Colonic mucosa (tissue), 4 donors: ENCODE results near the gene BRD2. TPM values are rescaled to one million over a fixed set of nuclear protein-coding genes. Genes with fewer than 3 reads are reported as not detected.

ENCODE experiments used
- DNase-seq: peaks from one replicate; pipeline ENCODE4 v3.0.0-alpha.2; 2020
- H3K27ac ChIP-seq: fragments of 200-600 bp; one replicate; pipeline ENCODE4 v1.8.0; 2021
- H3K27me3 ChIP-seq: fragments of 200-600 bp; one replicate; pipeline ENCODE4 v1.8.0; 2021
- H3K36me3 ChIP-seq: fragments of 200-600 bp; one replicate; pipeline ENCODE4 v1.8.0; 2021
- H3K4me1 ChIP-seq: fragments of 200-600 bp; one replicate; pipeline ENCODE4 v1.8.0; 2021; ENCODE audit warnings: mild to moderate bottlenecking
- H3K4me3 ChIP-seq: fragments of 200-600 bp; one replicate; pipeline ENCODE4 v1.8.0; 2021
- H3K9ac ChIP-seq, 2 donors: one replicate each; pipeline ENCODE4 v1.7.0; 2013; ENCODE audit warnings: control low read depth in 2 of 2, low read depth in 2 of 2, low read length in 2 of 2
- H3K9me3 ChIP-seq: fragments of 200-600 bp; one replicate; pipeline ENCODE4 v1.8.0; 2021
- CTCF ChIP-seq: fragments of 200-600 bp; IDR thresholded peaks from one replicate; pipeline ENCODE4 v1.8.0; 2022; ENCODE audit warnings: antibody characterized with exemption, mild to moderate bottlenecking
- intact Hi-C: fragments of 100-400 bp; cut with DNase I; formaldehyde crosslinking; loops from one replicate; pipeline ENCODE4 v1.14.1; 2022
- total RNA-seq, 2 donors: library from RNA; stranded (reverse); fragmentation: NEBNext Ultra II Directional in 1 of 2; extraction: Animal tissue kit (Norgen Biotek cat#: 25700) in 1 of 2; gene quantifications; one replicate each; pipeline ENCODE4 v1.2.1, GENCODE V29; 2021
- donor health status: healthy.
- donor health status: DM: no; HTN: no; CAD: no.
- donor health status: DM: no; HTN: no; CAD: no.

BRD2 gene
- total RNA-seq, 2 donors from 2014 or later = 149 to 167 TPM

GRCh38 chr6:33007831-33008400 lies 39.5 kb downstream of the BRD2 start:
- no peak overlapping the region for H3K4me3 ChIP-seq
- H3K4me1 ChIP-seq = no peaks in the 10 kb centered on the region
- H3K27ac ChIP-seq = no peak overlapping the region
- TF ChIP-seq CTCF = no peak
- no peaks in the 10 kb centered on the region for H3K9me3 ChIP-seq
- DNase-seq = no peak
- no peaks in the 10 kb centered on the region for H3K36me3 ChIP-seq
- intact Hi-C loops = no loop called here
- no peaks in the 10 kb centered on the region for H3K27me3 ChIP-seq
- no peak overlapping the region for H3K9ac ChIP-seq

GRCh38 chr6:33008944-33009861 lies 40.8 kb downstream of the BRD2 start, which contains the start of gene HLA-DOA:
HLA-DOA (minus strand) TSS chr6:33009591.
- H3K9me3 ChIP-seq = no peaks in the 10 kb centered on the region
- H3K4me3 ChIP-seq = peak within 1 kb of the TSS; percentile 15
- H3K9ac ChIP-seq = peak within 1 kb of the TSS in 1 of 2 donors; percentile 6
- H3K4me1 ChIP-seq = no peaks in the 10 kb centered on the region
- TF ChIP-seq CTCF = no peak
- no peaks in the 10 kb centered on the region for H3K36me3 ChIP-seq
- no peak within 1 kb of the TSS for H3K27ac ChIP-seq
- intact Hi-C loops = no loop called here
- no peaks in the 10 kb centered on the region for H3K27me3 ChIP-seq
- DNase-seq = no peak

GRCh38 chr6:33010356-33010755 lies 42.0 kb downstream of the BRD2 start:
- Histone ChIP-seq H3K4me3 (no peak overlapping the region), H3K9ac (no peak overlapping the region), H3K4me1 (no peaks in the 10 kb centered on the region), H3K27ac (no peak overlapping the region), H3K36me3 (no peaks in the 10 kb centered on the region), H3K9me3 (no peaks in the 10 kb centered on the region), H3K27me3 (no peaks in the 10 kb centered on the region)
- no peak for TF ChIP-seq CTCF
- intact Hi-C loops = loop anchor here (5.0 kb wide), 1 partner anchor 72 kb away; no protein-coding TSS in a partner anchor
- DNase-seq = no peak

- DNase-seq = no peak
- Histone ChIP-seq H3K9me3 (no peaks in the 10 kb centered on the region), H3K4me3 (no peak overlapping the region), H3K27me3 (no peaks in the 10 kb centered on the region), H3K36me3 (no peaks in the 10 kb centered on the region), H3K4me1 (no peaks in the 10 kb centered on the region), H3K9ac (no peak overlapping the region), H3K27ac (no peak overlapping the region)
- intact Hi-C loops = loop anchor here (2.0 to 5.0 kb wide), 2 partner anchors 69 to 235 kb away; no protein-coding TSS in a partner anchor
- no peak for TF ChIP-seq CTCF
Measured at GRCh38 chr6:33013608-33014007, 45.2 kb downstream of the BRD2 start.

- DNase-seq = peak; percentile 68
- Histone ChIP-seq H3K27me3 (no peaks in the 10 kb centered on the region), H3K27ac (no peak overlapping the region), H3K9ac (no peak overlapping the region), H3K4me3 (no peak overlapping the region), H3K36me3 (no peaks in the 10 kb centered on the region), H3K9me3 (no peaks in the 10 kb centered on the region), H3K4me1 (peaks cover 4% of the 10 kb centered on the region)
- intact Hi-C loops = loop anchor here (2.0 to 5.0 kb wide), 2 partner anchors 67 to 234 kb away; no protein-coding TSS in a partner anchor
- peak; percentile 73 for TF ChIP-seq CTCF
Measured at GRCh38 chr6:33014841-33015634, 46.6 kb downstream of the BRD2 start.
